OCI-LY3 (cell line): ENCODE data around the gene KDM2A.
"Not testable (repeated sequence)": the region's sequence is repeated elsewhere in the genome, so short reads cannot be mapped to it uniquely, and the experiment has no call there.

Experiments
- H2AFZ ChIP-seq: fragments of 200-600, 300-600 bp; shearing (Covaris generic); 2 replicates; pipeline ENCODE4 v1.6.0; 2014; ENCODE audit warnings: antibody characterized with exemption, low read depth, low read length
- H3K27ac ChIP-seq: fragments of 200-600, 300-600 bp; sonication (generic); 2 replicates; pipeline ENCODE4 v1.5.1; 2014; ENCODE audit warnings: mild to moderate bottlenecking, low read length, moderate library complexity, mixed read lengths
- H3K27me3 ChIP-seq: fragments of 200-600, 300-600 bp; sonication (generic); 2 replicates; pipeline ENCODE4 v1.6.1; 2014; ENCODE audit warnings: low read depth, low read length, mixed read lengths
- H3K36me3 ChIP-seq: fragments of 200-600, 300-600 bp; sonication (generic); replicated peaks from 2 replicates; pipeline ENCODE3; 2014; ENCODE audit warnings: low read depth, low read length, mixed read lengths
- H3K4me1 ChIP-seq: fragments of 300-600, 200-600 bp; sonication (generic); 2 replicates; pipeline ENCODE4 v1.6.1; 2014; ENCODE audit warnings: low read length, mixed read lengths
- H3K4me2 ChIP-seq: fragments of 200-600, 300-600 bp; sonication (generic); 2 replicates; pipeline ENCODE4 v1.6.1; 2014; ENCODE audit warnings: low read length, mixed read lengths
- H3K4me3 ChIP-seq: fragments of 300-600, 200-600 bp; sonication (generic); 2 replicates; pipeline ENCODE4 v1.5.1; 2014; ENCODE audit warnings: antibody characterized with exemption, mild to moderate bottlenecking, low read length, moderate library complexity
- H3K79me2 ChIP-seq: fragments of 300-600, 200-600 bp; shearing (Covaris generic); 2 replicates; pipeline ENCODE4 v1.6.1; 2014; ENCODE audit warnings: mild to moderate bottlenecking, low read length, mixed read lengths
- H3K9ac ChIP-seq: fragments of 300-600, 200-600 bp; shearing (Covaris generic); 2 replicates; pipeline ENCODE4 v1.6.0; 2014; ENCODE audit warnings: mild to moderate bottlenecking, low read length, moderate library complexity
- H3K9me3 ChIP-seq: fragments of 200-600, 300-600 bp; shearing (Covaris generic); 2 replicates; pipeline ENCODE4 v1.6.1; 2014; ENCODE audit warnings: low read length, mixed read lengths; ENCODE audit not compliant: insufficient read depth
- H4K20me1 ChIP-seq: fragments of 200-600, 300-600 bp; sonication (generic); 2 replicates; pipeline ENCODE4 v1.6.1; 2016; ENCODE audit warnings: low read length, mixed read lengths; ENCODE audit not compliant: insufficient read depth
- CTCF ChIP-seq: fragments of 200-600, 300-600 bp; sonication (generic); IDR thresholded peaks from 2 replicates; pipeline ENCODE4 v1.5.1; 2014; ENCODE audit warnings: antibody characterized with exemption, low read length, low read depth
- EZH2phosphoT487 ChIP-seq: fragments of 200-600 bp; shearing (Covaris generic); IDR thresholded peaks from 2 replicates; pipeline ENCODE4 v1.6.1; 2018; ENCODE audit warnings: antibody characterized with exemption, mixed run types, low read depth

KDM2A gene

GRCh38 chr11:67233584-67234190, 114.6 kb downstream of the KDM2A start:
- Histone ChIP-seq H2AFZ (no peak overlapping the region), H3K9me3 (no peaks in the 10 kb centered on the region), H3K27ac (peak overlapping the region; percentile 14; the same call in 1 of the 2 replicates), H3K4me3 (no peak overlapping the region), H3K36me3 (peaks cover 53% of the 10 kb centered on the region), H4K20me1 (peaks cover 39% of the 10 kb centered on the region), H3K79me2 (peaks cover 61% of the 10 kb centered on the region), H3K9ac (no peak overlapping the region), H3K27me3 (no peaks in the 10 kb centered on the region), H3K4me2 (no peak overlapping the region), H3K4me1 (peaks cover 11% of the 10 kb centered on the region)
- TF ChIP-seq EZH2phosphoT487 (no peak), CTCF (no peak)

GRCh38 chr11:67234571-67234970, 115.5 kb downstream of the KDM2A start:
- not testable (repeated sequence) for H2AFZ ChIP-seq, H3K9me3 ChIP-seq, H3K9ac ChIP-seq, H3K4me3 ChIP-seq, H3K27me3 ChIP-seq, H3K27ac ChIP-seq, H3K4me2 ChIP-seq
- Histone ChIP-seq H3K36me3 (peaks cover 46% of the 10 kb centered on the region), H4K20me1 (peaks cover 48% of the 10 kb centered on the region), H3K79me2 (peaks cover 70% of the 10 kb centered on the region), H3K4me1 (peaks cover 20% of the 10 kb centered on the region)

- Histone ChIP-seq H3K27ac (no peak overlapping the region), H4K20me1 (peaks cover 55% of the 10 kb centered on the region), H2AFZ (no peak overlapping the region), H3K4me3 (no peak overlapping the region), H3K9me3 (no peaks in the 10 kb centered on the region), H3K4me2 (no peak overlapping the region), H3K36me3 (peaks cover 42% of the 10 kb centered on the region), H3K79me2 (peaks cover 89% of the 10 kb centered on the region), H3K4me1 (peaks cover 32% of the 10 kb centered on the region), H3K9ac (no peak overlapping the region), H3K27me3 (no peaks in the 10 kb centered on the region)
- TF ChIP-seq CTCF (no peak), EZH2phosphoT487 (no peak)
Observed at GRCh38 chr11:67237574-67237973, 118.5 kb downstream of the KDM2A start.

GRCh38 chr11:67238894-67239782, 120.1 kb downstream of the KDM2A start:
- Histone ChIP-seq H3K79me2 (peaks cover 92% of the 10 kb centered on the region), H3K36me3 (peaks cover 45% of the 10 kb centered on the region), H3K27ac (peak overlapping the region; percentile 91), H4K20me1 (peaks cover 61% of the 10 kb centered on the region), H3K4me1 (peaks cover 37% of the 10 kb centered on the region), H3K9ac (peak overlapping the region; percentile 32; the same call in 1 of the 2 replicates), H3K4me3 (peak overlapping the region; percentile 82), H3K27me3 (no peaks in the 10 kb centered on the region), H3K9me3 (no peaks in the 10 kb centered on the region), H3K4me2 (peak overlapping the region; percentile 80), H2AFZ (no peak overlapping the region)
- TF ChIP-seq CTCF (no peak), EZH2phosphoT487 (no peak)
